Neural progenitor cell (in vitro differentiated cells): Measurements from ENCODE around the gene NAA35. TPM values are rescaled to one million over a fixed set of nuclear protein-coding genes. Genes with fewer than 3 reads are reported as not detected.

ENCODE experiments used
- DNase-seq: peaks from one replicate; pipeline ENCODE4 v3.0.0-alpha.2; 2016; ENCODE audit warnings: low spot score
- H2AFZ ChIP-seq: fragments of 200-600 bp; sonication (generic); replicated peaks from 2 replicates; pipeline ENCODE4 v1.6.1; 2016; ENCODE audit warnings: antibody characterized with exemption
- H3F3A ChIP-seq: fragments of 200-600 bp; sonication (generic); 2 replicates; pipeline ENCODE4 v1.6.1; 2016; ENCODE audit warnings: antibody characterized with exemption, low read depth
- H3K27ac ChIP-seq: fragments of 200-600 bp; sonication (generic); 2 replicates; pipeline ENCODE4 v1.5.1; 2016; ENCODE audit warnings: mild to moderate bottlenecking
- H3K27me3 ChIP-seq: fragments of 200-600 bp; sonication (generic); 2 replicates; pipeline ENCODE4 v1.6.1; 2016; ENCODE audit warnings: mild to moderate bottlenecking, moderate library complexity
- H3K36me3 ChIP-seq: fragments of 200-600 bp; sonication (generic); 2 replicates; pipeline ENCODE4 v1.5.1; 2016
- H3K4me1 ChIP-seq: fragments of 200-600 bp; sonication (generic); 2 replicates; pipeline ENCODE4 v1.6.1; 2016; ENCODE audit warnings: mixed run types
- H3K4me2 ChIP-seq: fragments of 200-600 bp; sonication (generic); 2 replicates; pipeline ENCODE4 v1.6.1; 2016
- H3K4me3 ChIP-seq: fragments of 200-600 bp; sonication (generic); 2 replicates; pipeline ENCODE4 v1.5.1; 2016
- H3K79me2 ChIP-seq: fragments of 200-600 bp; sonication (generic); 2 replicates; pipeline ENCODE4 v1.6.1; 2016; ENCODE audit warnings: low read depth
- H3K9ac ChIP-seq: fragments of 200-600 bp; sonication (generic); 2 replicates; pipeline ENCODE4 v1.6.1; 2016
- H3K9me3 ChIP-seq: fragments of 200-600 bp; sonication (generic); 2 replicates; pipeline ENCODE4 v1.5.1; 2016; ENCODE audit warnings: low read depth
- H4K20me1 ChIP-seq: fragments of 200-600 bp; sonication (generic); 2 replicates; pipeline ENCODE4 v1.6.1; 2016; ENCODE audit warnings: low read depth
- H3K27ac Mint-ChIP-seq: 3 replicates; pipeline ENCODE4 v1.8.0; 2021; ENCODE audit warnings: mixed read lengths
- H3K27me3 Mint-ChIP-seq: 2 replicates; pipeline ENCODE4 v1.8.0; 2022; ENCODE audit warnings: low read depth, mild to moderate bottlenecking, inconsistent platforms, moderate library complexity, mixed read lengths; ENCODE audit not compliant: insufficient read depth
- H3K36me3 Mint-ChIP-seq: 3 replicates; pipeline ENCODE4 v1.8.0; 2021; ENCODE audit warnings: mixed read lengths
- H3K4me1 Mint-ChIP-seq: 3 replicates; pipeline ENCODE4 v1.8.0; 2021; ENCODE audit warnings: mixed read lengths
- H3K4me3 Mint-ChIP-seq: 3 replicates; pipeline ENCODE4 v1.8.0; 2021; ENCODE audit warnings: mild to moderate bottlenecking, moderate library complexity, mixed read lengths
- H3K9me3 Mint-ChIP-seq: 3 replicates; pipeline ENCODE4 v1.8.0; 2020; ENCODE audit warnings: mixed read lengths
- CTCF ChIP-seq: fragments of 200-600 bp; sonication (generic); IDR thresholded peaks from 2 replicates; pipeline ENCODE4 v1.5.1; 2017; ENCODE audit warnings: antibody characterized with exemption, mild to moderate bottlenecking
- EZH2 ChIP-seq: fragments of 200-600 bp; sonication (generic); IDR thresholded peaks from 2 replicates; pipeline ENCODE4 v1.6.1; 2017; ENCODE audit warnings: antibody characterized with exemption, mild to moderate bottlenecking, moderate library complexity
- EZH2phosphoT487 ChIP-seq: fragments of 200-600 bp; sonication (generic); IDR thresholded peaks from 2 replicates; pipeline ENCODE4 v1.6.1; 2017; ENCODE audit warnings: antibody characterized with exemption
- total RNA-seq: library from RNA; depleted of rRNA; stranded (reverse); fragments of >200 nt; gene quantifications from 2 replicates; pipeline ENCODE4 v1.2.3, GENCODE V29; 2015; ENCODE audit warnings: low replicate concordance

The NAA35 gene
- total RNA-seq, 1 donor from 2014 or later: 60.7 TPM

- Histone ChIP-seq H3K9me3 (no peaks in the 10 kb centered on the region), H3K4me2 (no peak overlapping the region), H3F3A (peaks cover 19% of the 10 kb centered on the region), H3K4me1 (peaks cover 8% of the 10 kb centered on the region), H4K20me1 (peaks cover 38% of the 10 kb centered on the region), H3K27ac (no peak overlapping the region), H3K36me3 (peaks cover 1% of the 10 kb centered on the region), H2AFZ (no peak overlapping the region), H3K4me3 (no peak overlapping the region), H3K9ac (no peak overlapping the region), H3K79me2 (peaks cover 85% of the 10 kb centered on the region), H3K27me3 (no peaks in the 10 kb centered on the region)
- Mint-ChIP-seq H3K36me3 (peaks cover 27% of the 10 kb centered on the region), H3K27me3 (peaks cover 2% of the 10 kb centered on the region), H3K4me1 (peaks cover 10% of the 10 kb centered on the region), H3K9me3 (peaks cover 2% of the 10 kb centered on the region), H3K27ac (no peak overlapping the region), H3K4me3 (no peak overlapping the region)
- DNase-seq: no peak
- TF ChIP-seq EZH2: no peak
- no peak for TF ChIP-seq CTCF
- no peak for TF ChIP-seq EZH2phosphoT487
Observed at GRCh38 chr9:85944672-85945071, 3.7 kb downstream of the NAA35 start.

GRCh38 chr9:85949586-85950335 is 8.8 kb downstream of the NAA35 start:
- no peaks in the 10 kb centered on the region for H3K9me3 ChIP-seq
- H3K27ac Mint-ChIP-seq: no peak overlapping the region
- no peaks in the 10 kb centered on the region for H3K9me3 Mint-ChIP-seq
- TF ChIP-seq CTCF: no peak
- no peak for TF ChIP-seq EZH2phosphoT487
- TF ChIP-seq EZH2: no peak
- no peaks in the 10 kb centered on the region for H3K4me1 ChIP-seq
- DNase-seq: no peak
- no peaks in the 10 kb centered on the region for H3F3A ChIP-seq
- H3K36me3 ChIP-seq: peaks cover 7% of the 10 kb centered on the region
- no peak overlapping the region for H3K4me2 ChIP-seq
- H3K36me3 Mint-ChIP-seq: peaks cover 38% of the 10 kb centered on the region
- peaks cover 36% of the 10 kb centered on the region for H4K20me1 ChIP-seq
- no peaks in the 10 kb centered on the region for H3K27me3 Mint-ChIP-seq
- H3K27ac ChIP-seq: no peak overlapping the region
- H3K4me3 Mint-ChIP-seq: no peak overlapping the region
- H3K4me3 ChIP-seq: no peak overlapping the region
- H2AFZ ChIP-seq: no peak overlapping the region
- peaks cover 100% of the 10 kb centered on the region for H3K79me2 ChIP-seq
- no peak overlapping the region for H3K9ac ChIP-seq
- no peaks in the 10 kb centered on the region for H3K27me3 ChIP-seq
- no peaks in the 10 kb centered on the region for H3K4me1 Mint-ChIP-seq

- Histone ChIP-seq H3K79me2 (peaks cover 47% of the 10 kb centered on the region), H3K27ac (no peak overlapping the region), H3F3A (no peaks in the 10 kb centered on the region), H3K9ac (no peak overlapping the region), H3K27me3 (no peaks in the 10 kb centered on the region), H3K4me1 (no peaks in the 10 kb centered on the region), H3K36me3 (peaks cover 11% of the 10 kb centered on the region), H3K4me2 (no peak overlapping the region), H3K4me3 (no peak overlapping the region), H4K20me1 (peaks cover 4% of the 10 kb centered on the region), H2AFZ (no peak overlapping the region), H3K9me3 (no peaks in the 10 kb centered on the region)
- no peak overlapping the region for H3K27ac Mint-ChIP-seq
- H3K4me1 Mint-ChIP-seq: peaks cover 7% of the 10 kb centered on the region
- peaks cover 24% of the 10 kb centered on the region for H3K36me3 Mint-ChIP-seq
- H3K9me3 Mint-ChIP-seq: no peaks in the 10 kb centered on the region
- no peak for TF ChIP-seq EZH2
- no peak for TF ChIP-seq EZH2phosphoT487
- TF ChIP-seq CTCF: no peak
- no peak overlapping the region for H3K4me3 Mint-ChIP-seq
- H3K27me3 Mint-ChIP-seq: no peaks in the 10 kb centered on the region
- DNase-seq: no peak
Observed at GRCh38 chr9:85959955-85960354, 19.0 kb downstream of the NAA35 start.
